WERI-Rb-1 (cell line): ENCODE measurements around the gene LPP.

ENCODE experiments used
- DNase-seq: peaks from one replicate; pipeline ENCODE4 v3.0.0-alpha.2; 2020
- H3K27ac ChIP-seq: fragments of 250-450 bp; sonication (Bioruptor Pico); 2 replicates; pipeline ENCODE4 v1.5.1; 2020; ENCODE audit warnings: mild to moderate bottlenecking, moderate library complexity
- H3K27me3 ChIP-seq: fragments of 250-450 bp; sonication (Bioruptor Pico); 2 replicates; pipeline ENCODE4 v1.5.1; 2021; ENCODE audit warnings: mild to moderate bottlenecking, low read depth, moderate library complexity; ENCODE audit not compliant: insufficient read depth, severe bottlenecking
- H3K36me3 ChIP-seq: fragments of 250-450 bp; sonication (Bioruptor Pico); 2 replicates; pipeline ENCODE4 v1.5.1; 2020; ENCODE audit warnings: mild to moderate bottlenecking, moderate library complexity
- H3K4me3 ChIP-seq: 2 replicates; pipeline ENCODE4 v1.5.1; 2011; ENCODE audit warnings: low read depth, mild to moderate bottlenecking, control low read depth, low read length
- H3K9me3 ChIP-seq: fragments of 250-450 bp; sonication (Bioruptor Pico); 2 replicates; pipeline ENCODE4 v1.5.1; 2021; ENCODE audit warnings: mild to moderate bottlenecking, moderate library complexity; ENCODE audit not compliant: severe bottlenecking
- TF ChIP-seq, protein P1 (sequence below): IDR thresholded peaks from 2 replicates; pipeline ENCODE4 v1.5.1; 2011; ENCODE audit warnings: low read depth, mild to moderate bottlenecking, control low read depth, inconsistent platforms, low read length

The LPP gene

DNA sequence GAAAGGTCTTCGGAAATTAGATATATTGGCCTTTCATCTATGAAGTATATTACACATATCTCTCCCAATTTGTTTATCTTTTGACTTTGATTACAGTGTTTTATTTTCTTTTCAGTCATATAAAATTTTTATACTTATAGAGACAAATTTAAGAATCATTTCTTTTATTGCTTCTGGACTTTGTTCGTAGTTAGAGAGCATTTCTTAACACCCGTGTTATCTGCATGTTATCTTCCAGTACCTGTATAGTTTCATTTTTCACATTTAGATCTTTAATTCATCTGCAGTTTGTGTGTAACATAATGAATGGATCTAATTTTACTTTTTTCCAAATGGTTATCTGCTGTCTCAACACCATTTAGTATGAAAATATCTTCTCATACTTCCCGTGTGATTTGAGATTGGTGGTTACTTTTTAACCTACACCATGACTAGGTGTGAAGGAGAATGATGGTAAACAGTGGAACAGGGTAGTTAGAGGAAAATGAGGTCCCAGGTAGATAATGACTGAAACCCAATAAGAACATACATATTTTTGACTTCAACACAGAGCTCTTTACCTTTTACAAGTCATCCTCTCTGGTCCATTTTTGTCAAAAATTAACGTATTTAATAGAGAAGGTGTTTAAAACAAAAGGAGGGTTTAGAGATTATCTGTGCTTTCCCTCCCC, 99.3 kb downstream of the LPP start:
- no peaks in the 10 kb centered on the region for H3K27me3 ChIP-seq
- no peak overlapping the region for H3K27ac ChIP-seq
- H3K9me3 ChIP-seq = no peaks in the 10 kb centered on the region
- TF ChIP-seq, protein P1, sequence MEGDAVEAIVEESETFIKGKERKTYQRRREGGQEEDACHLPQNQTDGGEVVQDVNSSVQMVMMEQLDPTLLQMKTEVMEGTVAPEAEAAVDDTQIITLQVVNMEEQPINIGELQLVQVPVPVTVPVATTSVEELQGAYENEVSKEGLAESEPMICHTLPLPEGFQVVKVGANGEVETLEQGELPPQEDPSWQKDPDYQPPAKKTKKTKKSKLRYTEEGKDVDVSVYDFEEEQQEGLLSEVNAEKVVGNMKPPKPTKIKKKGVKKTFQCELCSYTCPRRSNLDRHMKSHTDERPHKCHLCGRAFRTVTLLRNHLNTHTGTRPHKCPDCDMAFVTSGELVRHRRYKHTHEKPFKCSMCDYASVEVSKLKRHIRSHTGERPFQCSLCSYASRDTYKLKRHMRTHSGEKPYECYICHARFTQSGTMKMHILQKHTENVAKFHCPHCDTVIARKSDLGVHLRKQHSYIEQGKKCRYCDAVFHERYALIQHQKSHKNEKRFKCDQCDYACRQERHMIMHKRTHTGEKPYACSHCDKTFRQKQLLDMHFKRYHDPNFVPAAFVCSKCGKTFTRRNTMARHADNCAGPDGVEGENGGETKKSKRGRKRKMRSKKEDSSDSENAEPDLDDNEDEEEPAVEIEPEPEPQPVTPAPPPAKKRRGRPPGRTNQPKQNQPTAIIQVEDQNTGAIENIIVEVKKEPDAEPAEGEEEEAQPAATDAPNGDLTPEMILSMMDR = no peak
- no peak for DNase-seq
- no peak overlapping the region for H3K4me3 ChIP-seq
- no peaks in the 10 kb centered on the region for H3K36me3 ChIP-seq

DNA sequence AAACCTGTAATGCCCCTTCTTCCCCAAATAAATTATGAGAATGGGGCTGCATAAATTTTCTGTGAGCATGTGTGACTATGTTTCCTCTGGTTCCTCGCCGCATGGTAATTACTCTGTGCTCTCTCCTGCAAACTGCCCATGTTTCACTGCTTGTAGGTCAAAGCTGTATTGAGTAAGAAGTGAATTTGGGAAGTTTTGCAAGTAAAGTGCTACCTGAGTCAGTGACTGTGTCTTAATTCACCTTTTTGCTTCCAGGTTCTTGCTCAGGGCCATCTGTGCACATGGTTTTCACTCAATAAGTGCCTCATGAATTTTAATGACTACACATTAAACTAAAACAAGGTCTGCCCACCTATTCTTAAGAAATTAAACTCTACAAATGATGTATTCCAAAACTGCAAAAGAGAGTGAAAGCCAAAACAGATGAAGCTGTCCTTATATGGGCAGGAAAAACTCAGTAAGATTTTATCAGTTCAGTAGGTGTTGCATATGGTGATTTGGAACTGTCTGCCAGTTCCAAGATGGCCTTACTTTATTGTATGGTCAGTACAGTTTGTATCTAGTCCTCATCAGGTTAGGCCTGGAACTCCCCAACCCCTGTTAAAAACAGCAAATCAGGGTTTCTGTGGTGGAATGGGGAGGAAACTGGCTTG, 100.0 kb downstream of the LPP start:
- DNase-seq = no peak
- H3K27me3 ChIP-seq = no peaks in the 10 kb centered on the region
- H3K36me3 ChIP-seq = no peaks in the 10 kb centered on the region
- H3K27ac ChIP-seq = no peak overlapping the region
- TF ChIP-seq, protein P1 = no peak
- no peak overlapping the region for H3K4me3 ChIP-seq
- H3K9me3 ChIP-seq = no peaks in the 10 kb centered on the region

DNA sequence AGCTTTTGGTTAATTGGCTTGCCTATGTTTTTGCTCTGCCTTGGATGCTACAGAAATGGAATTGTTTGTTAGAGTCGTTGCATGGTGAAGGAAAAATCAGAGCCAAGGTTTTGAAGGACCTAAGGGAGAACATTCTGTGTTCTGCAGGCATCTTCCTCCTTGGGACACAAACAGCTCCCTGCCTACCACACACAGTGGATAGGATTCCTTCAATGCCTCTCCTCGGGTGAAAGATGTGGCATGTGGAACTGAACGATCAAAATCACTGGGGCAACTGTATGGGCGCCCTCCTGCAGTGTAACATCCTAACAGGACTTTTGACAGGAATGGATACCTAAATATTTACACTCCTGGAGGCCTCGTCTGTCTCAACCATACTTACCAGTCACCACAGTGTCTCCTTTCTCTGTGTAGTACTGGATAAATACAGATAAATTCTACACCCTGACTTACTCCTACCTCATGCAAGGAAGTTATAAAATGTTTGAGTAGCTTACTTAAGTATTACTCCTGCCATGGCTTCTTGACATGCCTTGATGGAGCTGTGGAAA, 100.6 kb downstream of the LPP start:
- no peak overlapping the region for H3K27ac ChIP-seq
- no peak overlapping the region for H3K4me3 ChIP-seq
- H3K27me3 ChIP-seq = no peaks in the 10 kb centered on the region
- TF ChIP-seq, protein P1 = no peak
- no peaks in the 10 kb centered on the region for H3K9me3 ChIP-seq
- DNase-seq = no peak
- no peaks in the 10 kb centered on the region for H3K36me3 ChIP-seq

DNA sequence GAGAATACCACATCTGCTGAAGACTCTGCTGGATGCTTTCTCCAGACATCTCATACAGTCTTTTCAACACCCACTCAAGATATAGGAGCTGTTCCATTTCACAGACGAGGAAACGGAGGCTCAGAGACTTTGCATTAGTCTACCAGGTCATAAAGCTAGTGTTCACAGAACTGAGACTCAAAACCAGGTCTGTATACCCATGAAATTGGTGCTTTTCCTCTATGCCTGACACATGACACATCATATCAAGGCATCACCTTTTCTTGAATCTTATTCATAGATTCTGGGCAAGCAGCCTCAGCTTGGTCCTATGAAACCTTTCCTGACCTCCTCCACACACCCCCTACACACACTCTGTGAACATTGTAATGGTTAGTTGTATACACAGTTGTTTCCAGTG, 101.2 kb downstream of the LPP start:
- Histone ChIP-seq H3K27ac (no peak overlapping the region), H3K4me3 (no peak overlapping the region), H3K36me3 (no peaks in the 10 kb centered on the region), H3K27me3 (no peaks in the 10 kb centered on the region), H3K9me3 (no peaks in the 10 kb centered on the region)
- TF ChIP-seq, protein P1 = no peak
- DNase-seq = no peak

DNA sequence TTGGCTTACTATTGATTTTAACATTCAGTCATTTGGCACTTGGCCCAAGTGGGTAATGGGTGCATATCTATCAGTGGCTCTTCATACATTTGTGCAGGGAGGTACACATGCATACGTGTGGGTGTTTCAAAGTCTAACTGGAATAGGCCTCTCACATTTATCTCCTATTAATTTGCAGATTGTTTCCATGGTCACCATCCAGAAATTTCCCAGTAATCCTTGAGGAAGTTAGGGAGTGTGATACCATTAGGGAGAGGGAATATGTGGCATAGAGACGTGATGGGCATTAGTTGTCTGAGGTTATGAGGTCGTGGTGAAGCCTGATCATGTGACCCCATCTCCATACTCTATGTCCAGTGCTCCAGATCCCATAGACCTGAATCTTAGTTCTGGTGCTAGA, 102.8 kb downstream of the LPP start:
- Histone ChIP-seq H3K9me3 (no peaks in the 10 kb centered on the region), H3K27ac (no peak overlapping the region), H3K4me3 (no peak overlapping the region), H3K36me3 (no peaks in the 10 kb centered on the region), H3K27me3 (no peaks in the 10 kb centered on the region)
- no peak for DNase-seq
- TF ChIP-seq, protein P1 = no peak
